Mammary epithelial cell (primary cell): ENCODE measurements around the gene ATP11A.

Experiments
- CTCF ChIP-seq, 2 donors: IDR thresholded peaks in 1 of 2; conservative IDR thresholded peaks in 1 of 2; 2 replicates each; pipeline ENCODE4 v1.5.1; 2011 to 2012; ENCODE audit warnings: inconsistent platforms in 2 of 2, low read length in 2 of 2, mild to moderate bottlenecking in 2 of 2, control low read depth in 1 of 2, low read depth in 1 of 2; ENCODE audit not compliant: insufficient read depth in 1 of 2; ENCODE audit errors: extremely low read depth in 1 of 2
- EZH2 ChIP-seq: IDR thresholded peaks from 2 replicates; pipeline ENCODE4 v1.6.1; 2012; ENCODE audit warnings: low read length, inconsistent platforms, borderline replicate concordance

DNA sequence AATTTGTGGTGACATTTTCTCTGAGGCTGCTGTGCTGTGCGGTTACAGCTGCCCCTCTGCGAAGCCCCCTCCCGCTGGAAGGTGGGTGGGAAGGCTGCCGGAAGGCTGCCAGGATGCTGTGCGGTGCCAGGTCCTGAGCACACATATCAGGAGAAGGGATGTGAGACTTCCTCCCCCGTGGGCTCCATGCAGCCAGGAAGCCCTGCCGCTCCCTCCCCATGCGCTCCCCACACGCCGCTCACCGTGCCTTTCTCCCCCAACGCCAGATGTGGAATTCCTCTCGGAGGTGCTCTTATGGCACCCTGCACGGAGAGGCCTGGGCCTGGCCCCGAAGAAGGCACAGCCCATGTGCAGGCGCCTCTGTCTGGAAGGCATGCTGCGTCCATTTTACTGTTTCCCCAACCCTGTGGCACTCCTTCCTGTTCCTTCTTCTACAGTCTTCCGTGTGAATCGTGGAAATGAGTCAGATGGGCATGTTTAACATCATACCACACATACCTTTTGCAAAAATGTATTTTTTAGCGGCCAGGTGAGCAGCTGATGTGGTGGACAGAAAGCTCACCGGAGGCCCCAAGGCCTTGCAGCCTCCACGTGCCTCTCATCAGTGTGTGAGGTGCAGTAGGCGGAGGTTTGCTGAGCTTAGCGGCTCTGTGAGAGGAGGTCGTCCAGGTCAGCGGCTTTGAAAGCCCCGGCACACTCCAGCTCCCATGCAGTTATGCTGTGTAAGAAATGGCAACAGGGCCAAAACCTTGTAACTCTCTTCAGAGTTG is 88.0 kb downstream of the ATP11A start:
- no peak for TF ChIP-seq CTCF (conservative IDR thresholded peaks at IDR 0.05 in 1 of 2, IDR thresholded peaks at IDR 0.05 in 1 of 2; ENCODE audit: extremely low read depth in 1 of 2, insufficient read depth in 1 of 2, low read depth in 1 of 2, low read length in 2 of 2)
- no peak for TF ChIP-seq EZH2
